ENCODE results near the gene TMEM72. TPM values are rescaled to one million over a fixed set of nuclear protein-coding genes. Genes with fewer than 3 reads are reported as not detected.

Gene TMEM72
- total and polyA plus RNA-seq, 2 of the 13 experiments (the other 11 are each of a cell fraction or from before 2014, with no cell fraction given): 0.04 TPM; not detected in 1

- TF ChIP-seq AHDC1 (CRISPR knock-in tag; IDR thresholded peaks at IDR 0.05; ENCODE audit: borderline replicate concordance) (no peak), NCOA5 (CRISPR knock-in tag; IDR thresholded peaks at IDR 0.05) (peak; percentile 95; the same call in 1 of the 2 replicates), BORCS8-MEF2B (CRISPR knock-in tag; IDR thresholded peaks at IDR 0.05) (peak; percentile 54), TBP (CRISPR knock-in tag; IDR thresholded peaks at IDR 0.05) (peak; percentile 66; the same call in 1 of the 2 replicates), ZNF724P (CRISPR knock-in tag; IDR thresholded peaks at IDR 0.05; ENCODE audit: borderline replicate concordance) (peak; percentile 93), KDM3A (CRISPR knock-in tag; IDR thresholded peaks at IDR 0.05; ENCODE audit: low read depth) (peak; percentile 35; the same call in 1 of the 2 replicates), THAP9 (CRISPR knock-in tag; IDR thresholded peaks at IDR 0.05; ENCODE audit: borderline replicate concordance) (peak; percentile 59; the same call in 1 of the 2 replicates), MXD3 (CRISPR knock-in tag; IDR thresholded peaks at IDR 0.05) (peak; percentile 8; the same call in 1 of the 2 replicates), TSC22D2 (CRISPR knock-in tag; IDR thresholded peaks at IDR 0.05; ENCODE audit: borderline replicate concordance) (0 out of 2 replicates have a peak, but pooled peaks have one; percentile 23), ZNF589 (CRISPR knock-in tag; conservative IDR thresholded peaks at IDR 0.05) (0 out of 2 replicates have a peak, but pooled peaks have one; percentile 56), ZNF761 (CRISPR knock-in tag; conservative IDR thresholded peaks at IDR 0.05) (no peak), HOXA9 (CRISPR knock-in tag; IDR thresholded peaks at IDR 0.05; ENCODE audit: borderline replicate concordance) (peak; percentile 94), NPAS2 (CRISPR knock-in tag; IDR thresholded peaks at IDR 0.05; ENCODE audit: borderline replicate concordance) (no peak), KMT2A (CRISPR knock-in tag; IDR thresholded peaks at IDR 0.05) (no peak), ZNF7 (CRISPR knock-in tag; IDR thresholded peaks at IDR 0.05) (peak; percentile 36; the same call in 1 of the 2 replicates), ZNF350 (CRISPR knock-in tag; IDR thresholded peaks at IDR 0.05; ENCODE audit: borderline replicate concordance, low read depth) (peak; percentile 54)
- TF ChIP-seq, protein P1, sequence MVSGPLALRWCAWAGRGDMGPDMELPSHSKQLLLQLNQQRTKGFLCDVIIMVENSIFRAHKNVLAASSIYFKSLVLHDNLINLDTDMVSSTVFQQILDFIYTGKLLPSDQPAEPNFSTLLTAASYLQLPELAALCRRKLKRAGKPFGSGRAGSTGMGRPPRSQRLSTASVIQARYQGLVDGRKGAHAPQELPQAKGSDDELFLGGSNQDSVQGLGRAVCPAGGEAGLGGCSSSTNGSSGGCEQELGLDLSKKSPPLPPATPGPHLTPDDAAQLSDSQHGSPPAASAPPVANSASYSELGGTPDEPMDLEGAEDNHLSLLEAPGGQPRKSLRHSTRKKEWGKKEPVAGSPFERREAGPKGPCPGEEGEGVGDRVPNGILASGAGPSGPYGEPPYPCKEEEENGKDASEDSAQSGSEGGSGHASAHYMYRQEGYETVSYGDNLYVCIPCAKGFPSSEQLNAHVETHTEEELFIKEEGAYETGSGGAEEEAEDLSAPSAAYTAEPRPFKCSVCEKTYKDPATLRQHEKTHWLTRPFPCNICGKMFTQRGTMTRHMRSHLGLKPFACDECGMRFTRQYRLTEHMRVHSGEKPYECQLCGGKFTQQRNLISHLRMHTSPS (CRISPR knock-in tag; IDR thresholded peaks at IDR 0.05; ENCODE audit: low read depth): peak; percentile 88
Measured at GRCh38 chr10:44976352-44977198, 65.4 kb downstream of the TMEM72 start (continued).
